HG03457 (cell line): Measurements from ENCODE around the gene SREBF1.
"Not testable (repeated sequence)": the region's sequence is repeated elsewhere in the genome, so short reads cannot be mapped to it uniquely, and the experiment has no call there.

Experiments used
- ATAC-seq: cut with Tn5 transposase; IDR thresholded peaks from one replicate; pipeline ENCODE4 v1.9.1; 2021; ENCODE audit warnings: moderate number of reproducible peaks; ENCODE audit not compliant: unreplicated experiment

SREBF1 gene

DNA sequence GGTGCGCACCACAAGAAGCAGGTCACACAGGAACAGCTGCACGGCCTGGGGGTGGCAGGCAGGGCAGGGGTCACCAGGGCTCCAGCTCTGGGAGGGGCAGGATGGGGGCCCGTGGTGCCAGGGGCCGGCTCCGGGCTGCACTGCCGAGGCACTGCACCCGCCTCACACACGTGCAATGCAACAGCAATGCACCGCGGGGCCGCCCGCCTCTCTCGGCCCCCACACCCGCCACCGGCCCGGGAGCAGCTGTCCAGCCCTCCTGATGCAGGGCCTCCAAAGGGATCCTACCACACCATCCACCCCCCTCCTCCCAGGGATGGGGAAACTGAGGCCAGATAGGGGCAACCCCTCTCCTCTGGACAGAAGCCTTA is 23.1 kb downstream of the SREBF1 start:
- no peak for ATAC-seq

DNA sequence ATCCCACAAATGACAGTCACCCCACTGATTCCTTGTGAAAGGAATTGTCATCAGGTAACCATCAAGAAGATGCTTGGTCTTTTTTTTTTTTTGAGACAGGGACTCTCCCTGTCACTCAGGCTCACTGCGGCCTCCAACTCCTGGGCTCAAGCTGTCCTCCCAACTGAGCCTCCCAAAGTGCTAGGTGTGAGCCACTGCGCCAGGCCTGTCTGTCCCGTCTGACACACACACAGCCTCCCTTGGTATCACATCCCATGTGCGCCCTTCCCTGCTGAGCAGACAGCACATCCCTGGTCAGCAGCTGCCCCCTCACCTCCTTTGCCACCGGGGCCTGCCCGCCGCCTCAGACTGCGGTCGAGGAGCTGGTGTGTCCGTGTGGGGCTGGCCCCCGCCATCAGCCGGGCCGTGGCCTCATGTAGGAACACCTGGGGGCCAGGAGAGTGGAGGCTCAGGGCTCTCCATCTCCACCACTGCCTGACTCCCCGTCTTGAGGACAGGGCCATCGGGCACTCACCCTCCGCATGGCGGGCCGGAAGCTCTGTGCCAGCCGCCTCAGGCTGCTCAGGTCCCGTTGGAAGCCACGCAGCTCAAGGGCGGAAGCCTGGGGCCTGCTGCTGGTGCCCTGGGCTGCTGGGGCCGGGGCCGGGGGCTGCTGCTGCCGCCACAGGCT is 23.6 kb downstream of the SREBF1 start:
- no peak for ATAC-seq

DNA sequence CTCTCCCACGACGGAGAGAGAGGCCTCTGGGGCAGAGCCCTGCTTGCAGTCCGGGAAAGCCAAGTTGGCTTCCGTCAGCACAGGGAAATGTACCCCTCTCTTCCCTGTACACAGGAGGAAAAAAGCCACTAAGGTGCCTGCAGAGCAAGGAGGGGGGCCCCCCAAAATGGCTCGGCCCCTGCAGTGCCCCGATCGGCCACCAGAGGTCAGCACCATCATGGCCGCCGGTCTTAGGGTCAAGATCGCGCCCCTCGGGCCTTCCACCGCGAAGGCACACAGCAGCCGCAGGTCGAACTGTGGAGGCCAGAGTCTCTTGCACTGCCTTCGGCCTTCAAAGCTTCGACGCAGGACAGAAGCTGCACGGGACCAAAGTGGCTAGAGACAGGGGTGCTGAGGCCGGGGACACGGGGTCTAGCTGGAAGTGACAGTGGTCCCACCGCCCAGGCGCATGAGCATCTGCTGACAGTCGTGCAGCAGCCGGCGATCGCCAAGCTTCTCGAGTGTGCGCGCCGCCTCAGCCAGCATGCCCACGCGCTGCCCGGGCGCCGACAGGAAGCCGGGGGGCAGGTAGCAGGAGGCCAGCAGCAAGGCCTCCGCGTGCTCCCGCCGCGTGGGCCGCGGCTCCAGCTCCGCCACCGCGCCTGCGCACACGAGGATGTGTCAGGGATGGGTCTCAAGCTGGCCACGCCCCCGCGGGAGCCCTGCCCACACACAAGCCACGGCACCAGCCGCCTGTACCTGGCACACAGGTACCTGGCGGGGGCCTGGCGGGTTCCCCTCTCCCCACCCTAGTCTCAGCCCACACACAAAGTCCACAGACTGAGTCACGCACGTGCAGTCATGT is 24.4 kb downstream of the SREBF1 start:
- no peak for ATAC-seq

DNA sequence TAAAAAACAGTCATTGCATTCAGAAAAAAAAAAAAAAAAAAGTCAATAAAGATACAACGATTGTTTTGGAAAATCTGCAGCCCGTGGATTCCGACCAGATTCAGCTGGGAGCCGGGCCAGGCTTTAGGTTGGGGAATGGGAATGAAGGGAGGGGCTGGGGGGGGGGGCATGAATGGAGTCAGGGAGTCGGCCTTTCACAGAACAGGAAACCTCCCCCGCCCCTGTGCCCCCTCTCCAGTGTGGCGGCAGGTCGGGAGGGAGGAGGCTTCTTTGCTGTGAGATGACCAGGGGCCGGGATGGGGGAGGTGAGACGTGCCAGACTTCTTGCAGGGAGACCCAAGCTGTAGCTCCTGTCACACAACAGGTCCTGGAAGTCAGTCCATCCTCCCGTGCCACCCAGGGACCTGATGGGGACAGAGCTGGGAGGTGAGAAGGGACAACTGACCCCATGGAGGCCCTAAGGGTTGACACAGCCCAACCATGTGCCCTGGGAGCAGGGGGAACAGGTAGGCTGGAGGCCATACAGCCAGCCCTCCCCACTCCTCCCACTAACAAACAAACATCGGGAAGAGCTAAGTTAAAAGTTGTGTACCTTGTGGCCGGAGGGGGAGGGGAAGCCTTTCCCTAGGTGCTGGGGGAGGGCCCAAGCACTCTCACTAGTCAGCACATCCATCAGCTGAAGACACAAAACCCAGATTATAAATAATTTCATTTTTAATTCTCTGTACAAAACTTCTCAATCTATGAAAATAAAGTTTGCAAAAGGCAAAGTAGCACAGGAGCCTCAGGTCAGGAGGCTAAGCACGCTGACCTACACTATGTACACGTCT is 25.2 kb downstream of the SREBF1 start:
- ATAC-seq, result no peak

DNA sequence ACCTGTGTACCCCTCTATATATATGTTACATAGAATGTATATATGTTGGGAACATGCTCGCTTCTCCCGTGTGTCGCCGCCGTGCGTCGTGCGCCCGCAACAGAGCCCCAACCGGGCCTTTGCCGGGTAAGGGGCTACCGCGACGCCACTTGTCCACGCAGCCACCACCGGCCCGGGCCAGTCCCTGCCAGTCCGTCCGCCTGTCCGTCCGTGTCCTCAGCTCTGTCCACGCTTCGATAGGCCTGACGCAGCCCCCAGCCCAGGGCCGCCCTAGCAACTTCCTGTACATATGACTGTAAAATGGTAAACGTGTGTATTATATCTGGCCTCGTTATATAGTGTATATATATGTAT is 25.9 kb downstream of the SREBF1 start:
- no peak for ATAC-seq

DNA sequence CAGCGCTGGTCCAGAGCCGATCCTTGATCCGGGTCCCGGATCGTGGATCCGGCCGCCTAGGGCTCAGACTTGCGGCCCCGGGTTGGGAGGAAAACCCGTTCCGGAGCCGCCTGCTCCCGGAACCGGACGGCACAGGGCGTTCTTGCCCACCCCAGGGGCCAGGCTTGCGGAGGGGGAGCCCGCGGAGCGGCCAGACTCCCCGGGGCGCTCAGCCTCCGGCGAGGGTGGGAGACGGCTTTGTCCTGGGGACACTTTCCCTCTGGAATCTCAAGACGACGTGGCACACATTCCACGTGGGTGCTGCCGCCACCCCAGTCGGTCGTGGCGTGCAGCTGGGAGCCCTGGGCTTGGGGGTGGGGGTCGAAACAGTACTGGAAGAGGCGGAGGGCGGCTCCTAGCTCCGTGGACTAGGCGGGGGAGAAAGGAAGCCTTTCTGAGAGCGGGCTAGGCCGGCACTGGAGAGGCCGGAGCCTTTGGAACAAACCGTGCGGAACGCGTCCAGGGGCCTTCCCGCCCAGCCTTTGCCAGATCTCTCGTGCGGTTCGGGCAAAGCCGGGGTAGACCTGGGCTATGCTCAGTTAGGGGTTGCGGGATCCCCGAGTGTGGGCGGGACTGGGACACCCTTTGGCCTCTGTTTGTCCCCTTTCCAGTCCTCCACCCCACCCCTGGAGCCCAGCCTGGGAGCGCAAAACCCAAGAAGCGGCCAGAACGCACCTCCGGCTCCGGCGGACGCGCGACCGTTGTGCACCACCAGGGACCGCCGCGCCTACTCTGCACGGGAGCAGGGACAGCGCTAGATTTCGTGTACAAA is 26.5 kb downstream of the SREBF1 start:
- ATAC-seq, result no peak

DNA sequence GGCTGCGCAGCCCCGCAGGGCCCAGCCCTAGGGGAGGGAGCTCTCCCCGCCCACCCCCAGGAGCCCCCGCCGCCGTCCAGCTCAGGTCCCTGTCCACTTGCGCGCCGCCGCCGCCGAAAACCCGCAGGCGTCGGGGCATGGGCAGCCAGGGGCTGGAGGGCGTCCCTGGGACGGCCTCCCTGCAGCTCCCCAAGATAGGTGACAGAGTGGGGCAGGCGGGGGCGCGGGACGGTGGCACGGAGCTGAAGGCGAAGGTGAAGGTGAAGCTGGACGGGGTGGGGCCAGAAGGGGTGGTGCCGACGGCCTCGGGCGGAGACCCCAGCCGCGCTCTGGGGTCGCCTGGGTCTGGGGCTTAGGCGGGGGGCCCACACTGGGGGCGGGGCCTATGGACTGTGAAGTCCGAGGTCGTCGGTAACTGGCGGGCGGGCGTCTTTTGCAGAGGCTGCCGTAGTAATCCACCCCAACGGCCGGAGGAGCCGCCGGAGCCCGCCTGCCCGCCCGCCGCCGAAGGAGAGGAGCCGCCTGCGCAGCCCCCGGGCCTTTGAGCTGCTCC is 27.2 kb downstream of the SREBF1 start:
- no peak for ATAC-seq

DNA sequence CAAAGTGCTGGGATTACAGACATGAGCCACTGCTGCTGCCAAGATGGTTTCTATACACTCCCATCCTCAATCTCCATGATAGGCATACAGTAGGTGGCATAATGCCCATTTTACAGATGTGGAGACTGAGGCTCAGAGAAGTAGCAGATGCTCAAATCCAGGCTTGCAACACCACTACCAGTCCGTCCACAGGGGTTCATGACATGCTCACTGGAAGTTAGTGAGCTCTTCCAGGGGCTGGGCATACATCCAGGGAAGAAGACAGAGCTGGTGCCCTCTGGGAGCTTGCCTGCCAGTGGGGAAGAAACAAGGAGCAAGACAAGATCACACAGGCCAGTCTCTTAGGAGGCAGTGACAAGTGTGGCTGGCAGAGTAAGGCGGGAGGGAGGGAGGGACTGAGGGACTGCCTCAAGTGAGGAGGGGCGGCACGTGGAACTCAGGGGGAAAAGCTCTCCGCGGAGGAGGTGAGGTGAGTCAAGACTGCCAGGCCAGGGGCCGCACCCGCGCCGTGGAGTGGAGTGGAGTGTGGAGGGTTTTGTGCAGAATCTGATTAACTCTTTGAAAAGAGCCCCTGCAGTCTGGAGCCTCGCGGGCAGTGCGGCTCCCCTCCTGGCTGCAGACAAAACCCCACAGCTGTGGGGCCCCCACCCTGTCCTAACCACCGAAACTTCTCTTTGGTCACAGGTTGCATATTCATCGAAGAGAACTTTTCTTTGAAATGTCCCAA is 27.9 kb downstream of the SREBF1 start:
- ATAC-seq, result no peak

DNA sequence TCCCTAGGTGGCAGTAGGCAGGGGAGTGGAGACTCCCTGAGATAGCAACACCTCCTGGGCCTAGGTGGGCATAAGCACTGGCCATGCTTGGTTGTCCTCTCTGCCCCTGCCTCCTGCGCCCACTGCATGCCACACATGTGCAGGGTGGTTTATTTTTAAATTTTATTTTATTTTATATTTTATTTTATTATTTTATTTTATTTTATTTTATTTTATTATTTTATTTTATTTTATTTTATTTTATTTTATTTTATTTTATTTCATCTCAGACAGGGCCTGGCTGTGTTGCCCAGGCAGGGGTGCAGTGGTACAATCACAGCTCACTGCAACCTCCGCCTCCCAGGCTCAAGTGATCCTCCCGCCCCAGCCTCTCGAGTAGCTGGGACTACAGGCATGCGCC is 28.6 kb downstream of the SREBF1 start:
- ATAC-seq, result not testable (repeated sequence)

DNA sequence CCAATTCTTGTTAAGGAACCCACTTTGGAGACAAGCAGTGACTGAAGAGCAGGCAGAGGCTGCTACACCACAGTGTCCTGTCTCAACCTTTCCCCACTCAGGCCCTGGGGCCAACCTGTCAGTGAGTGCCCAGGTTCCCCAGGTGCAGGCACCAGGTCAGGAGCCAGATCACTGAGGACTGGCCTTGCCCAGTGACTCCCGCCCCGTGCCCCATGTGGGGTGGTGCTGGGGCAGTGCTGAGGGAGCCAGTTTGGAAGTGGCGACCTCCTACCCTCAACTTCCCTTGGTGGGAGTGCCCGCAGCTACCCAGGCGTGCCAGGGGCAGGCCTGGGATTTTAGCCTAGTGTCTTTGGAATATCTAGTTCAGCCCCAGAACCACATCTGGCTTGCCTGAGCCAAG is 29.3 kb downstream of the SREBF1 start:
- no peak for ATAC-seq

DNA sequence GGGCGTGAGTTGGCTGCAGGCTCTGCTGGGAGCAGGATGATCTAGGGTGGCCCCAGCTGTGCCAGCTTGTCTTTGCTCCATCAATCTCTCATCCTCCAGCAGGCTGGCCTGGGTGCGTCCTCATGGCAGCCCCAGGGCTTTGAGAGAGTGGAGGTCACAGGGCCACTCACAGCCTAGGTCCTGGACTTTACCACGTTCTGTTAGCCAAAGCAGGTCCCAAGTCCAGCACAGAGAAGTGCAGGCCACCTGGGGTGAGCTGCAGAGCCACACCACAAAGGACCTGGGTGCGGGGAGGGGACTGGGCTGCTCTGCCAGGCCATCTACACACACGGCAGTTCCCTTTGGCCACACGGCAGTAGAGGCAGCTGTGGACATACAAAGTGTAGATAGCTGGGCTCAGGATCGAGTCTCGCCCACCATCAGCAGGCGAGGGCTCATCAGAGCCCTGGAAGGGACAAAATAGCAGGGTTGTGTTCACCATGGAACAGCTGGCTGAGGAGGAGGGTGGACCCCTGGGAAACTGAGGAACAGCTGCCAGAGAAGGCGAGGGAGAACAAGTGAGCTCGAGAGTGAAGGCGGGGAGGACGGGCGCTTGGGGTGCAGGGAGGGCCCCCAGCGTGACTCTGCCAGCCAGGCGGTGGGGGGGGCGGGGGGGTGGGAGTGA is 30.0 kb downstream of the SREBF1 start:
- ATAC-seq, result no peak

DNA sequence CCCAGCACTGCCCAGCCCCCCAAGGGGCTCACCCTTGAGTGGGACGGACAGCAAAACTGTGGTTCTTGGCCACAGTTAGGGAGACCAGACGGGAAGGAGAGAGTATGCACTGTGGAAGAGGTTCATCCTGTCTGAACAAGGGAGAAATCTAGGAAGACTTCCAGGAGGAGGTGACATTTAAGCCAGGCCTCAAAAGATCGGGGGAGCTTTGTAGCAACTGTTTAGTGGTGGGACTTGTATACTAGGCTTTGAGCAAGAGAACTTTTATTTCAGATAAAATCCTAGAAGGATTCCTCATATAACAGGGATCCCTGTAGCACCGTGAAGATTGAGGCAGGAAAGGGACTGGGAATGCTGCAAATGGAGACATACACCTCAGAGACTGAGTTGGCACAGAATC is 30.8 kb downstream of the SREBF1 start:
- no peak for ATAC-seq

DNA sequence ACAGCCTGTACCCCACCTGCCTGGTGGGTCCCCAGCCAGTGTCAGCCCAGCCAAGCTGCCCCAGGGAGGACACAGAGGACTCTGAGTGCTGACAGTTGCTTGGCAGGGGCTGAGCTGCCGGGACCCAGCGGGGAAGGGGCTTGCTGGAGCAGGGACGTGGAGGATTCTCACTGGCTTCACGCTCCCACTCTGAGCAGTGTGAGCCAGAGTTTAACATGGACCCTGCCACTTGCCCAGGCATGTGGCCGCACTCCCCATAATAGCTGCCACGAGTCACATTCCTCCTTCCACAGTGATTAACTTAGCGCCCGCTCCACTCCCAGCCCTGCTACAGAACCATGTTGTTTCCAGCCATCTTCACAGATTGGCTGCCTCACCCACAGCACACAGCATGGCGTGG is 31.2 kb downstream of the SREBF1 start:
- ATAC-seq, result no peak

DNA sequence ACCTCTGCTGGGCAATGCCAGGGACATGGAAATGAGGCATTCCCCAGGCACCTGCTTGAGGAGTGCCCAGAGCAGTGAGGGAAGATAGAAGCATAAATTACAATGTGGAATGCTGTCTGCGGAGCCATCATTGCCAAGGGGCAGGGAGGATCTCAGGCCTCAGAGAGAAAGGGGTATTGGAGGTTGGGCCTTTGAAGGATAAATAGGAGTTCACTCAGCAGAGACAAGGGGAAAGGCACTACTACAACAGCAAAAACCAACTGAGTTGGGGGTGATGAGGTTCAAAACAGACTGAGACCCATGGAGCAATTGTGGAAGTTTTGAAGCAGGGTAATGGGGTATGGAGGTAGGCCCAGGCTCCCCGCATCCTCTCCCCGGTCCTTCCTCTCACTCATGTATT is 32.8 kb downstream of the SREBF1 start:
- no peak for ATAC-seq

DNA sequence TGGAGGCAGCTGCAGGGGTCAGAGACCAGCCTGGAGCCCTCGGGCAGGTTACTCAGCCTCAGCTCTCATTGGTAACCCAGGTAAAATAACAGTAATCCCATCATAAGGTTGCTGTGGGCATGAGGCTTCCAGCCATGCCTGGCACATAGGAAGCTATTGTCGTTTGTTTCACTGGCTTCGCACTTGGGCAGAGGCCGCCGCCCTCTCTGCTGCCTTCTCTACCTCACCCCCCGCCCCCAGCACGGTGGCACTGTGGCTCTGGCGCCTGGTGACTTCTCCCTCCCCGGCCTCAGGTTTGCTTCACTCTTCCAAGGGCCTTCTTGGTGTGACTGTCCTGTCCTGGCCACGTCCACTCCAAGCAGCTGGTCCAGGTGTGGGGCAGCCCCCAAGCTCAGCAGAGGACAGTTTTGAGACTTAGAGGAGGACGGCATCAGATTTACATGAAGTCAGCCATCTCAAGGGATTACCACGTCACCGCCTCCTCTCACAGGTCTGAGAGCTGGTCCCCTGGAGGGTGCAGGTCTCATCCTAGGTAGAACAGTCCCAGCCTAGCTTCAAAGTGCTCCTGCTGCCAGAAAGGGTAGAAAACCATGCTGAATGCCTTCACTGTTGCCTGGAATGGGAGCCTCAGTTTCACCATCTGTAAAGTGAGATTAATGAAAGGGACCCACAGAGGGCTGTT is 34.8 kb downstream of the SREBF1 start:
- no peak for ATAC-seq

DNA sequence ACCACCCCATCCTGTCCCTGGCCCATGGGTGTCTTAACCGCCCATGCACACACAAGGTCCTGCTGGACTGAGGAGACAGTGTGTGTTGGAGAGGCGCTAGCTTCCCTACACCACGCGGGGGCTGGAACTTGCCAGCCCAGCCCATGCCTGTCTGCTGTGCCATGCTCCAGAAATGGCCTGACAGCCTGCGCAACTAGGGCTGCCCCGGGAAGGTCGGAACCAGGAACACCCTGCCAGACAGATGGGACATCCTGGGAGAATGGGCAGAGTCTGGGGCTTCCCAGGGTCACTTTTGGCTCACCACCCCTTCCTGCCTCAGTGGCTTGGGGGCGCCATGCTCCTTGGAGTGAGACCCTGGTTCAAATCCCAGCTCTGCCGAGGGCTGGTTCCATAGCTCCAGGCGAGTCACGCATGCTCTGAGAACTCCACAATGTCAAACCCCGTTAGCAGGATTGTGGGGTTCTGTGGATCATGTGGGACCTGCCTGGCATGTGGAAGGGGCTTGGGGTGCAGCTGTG is 36.2 kb downstream of the SREBF1 start:
- no peak for ATAC-seq

DNA sequence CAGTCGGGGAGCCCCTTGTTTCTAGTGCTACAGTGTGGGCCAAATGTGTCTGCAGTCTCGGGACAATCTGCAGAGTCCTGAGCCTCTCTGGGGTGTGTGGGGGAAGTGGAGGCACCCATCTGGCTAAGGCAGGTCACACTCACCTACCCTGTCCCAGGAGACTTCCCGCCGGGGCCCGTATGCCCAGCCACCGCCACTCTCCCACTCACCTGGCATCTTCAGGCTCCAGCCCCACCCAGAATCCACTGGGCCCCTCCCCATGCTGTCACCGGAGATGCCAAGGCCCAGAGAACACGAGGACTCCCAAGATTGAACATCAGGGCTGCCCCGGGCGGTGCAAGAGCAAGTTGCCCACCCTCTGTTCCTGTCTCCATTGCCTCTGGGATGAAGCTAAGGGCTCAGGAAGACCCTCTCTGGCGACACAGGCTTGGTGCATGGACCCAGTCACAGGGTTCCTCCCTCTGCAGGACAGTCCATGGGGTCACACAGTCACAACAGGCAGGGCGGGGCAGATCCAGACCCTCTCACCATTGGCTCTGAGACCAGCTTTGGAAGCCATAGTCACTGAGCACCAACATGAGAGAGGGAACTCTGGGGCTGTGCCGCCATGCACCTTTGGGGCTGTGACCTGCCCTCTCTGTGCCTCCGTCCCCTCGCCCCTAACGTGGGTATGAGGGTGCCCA is 38.1 kb downstream of the SREBF1 start:
- ATAC-seq, result no peak

DNA sequence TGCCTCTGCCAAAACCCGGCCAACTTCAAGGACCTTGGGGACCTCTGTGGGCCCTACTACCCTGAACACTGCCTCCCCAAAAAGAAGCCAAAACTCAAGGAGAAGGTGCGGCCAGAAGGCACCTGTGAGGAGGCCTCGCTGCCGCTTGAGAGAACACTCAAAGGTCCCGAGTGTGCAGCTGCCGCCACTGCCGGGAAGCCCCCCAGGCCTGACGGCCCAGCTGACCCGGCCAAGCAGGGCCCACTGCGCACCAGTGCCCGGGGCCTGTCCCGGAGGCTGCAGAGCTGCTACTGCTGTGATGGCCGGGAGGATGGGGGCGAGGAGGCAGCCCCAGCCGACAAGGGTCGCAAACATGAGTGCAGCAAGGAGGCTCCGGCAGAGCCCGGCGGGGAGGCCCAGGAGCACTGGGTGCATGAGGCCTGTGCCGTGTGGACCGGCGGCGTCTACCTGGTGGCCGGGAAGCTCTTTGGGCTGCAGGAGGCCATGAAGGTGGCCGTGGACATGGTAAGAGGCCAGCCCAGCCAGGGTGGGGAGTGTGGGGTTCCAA is 38.7 kb downstream of the SREBF1 start:
- no peak for ATAC-seq
